ENCODE results near the gene CENPF.
"Not testable (repeated sequence)": the region's sequence is repeated elsewhere in the genome, so short reads cannot be mapped to it uniquely, and the experiment has no call there.

The CENPF gene

DNA sequence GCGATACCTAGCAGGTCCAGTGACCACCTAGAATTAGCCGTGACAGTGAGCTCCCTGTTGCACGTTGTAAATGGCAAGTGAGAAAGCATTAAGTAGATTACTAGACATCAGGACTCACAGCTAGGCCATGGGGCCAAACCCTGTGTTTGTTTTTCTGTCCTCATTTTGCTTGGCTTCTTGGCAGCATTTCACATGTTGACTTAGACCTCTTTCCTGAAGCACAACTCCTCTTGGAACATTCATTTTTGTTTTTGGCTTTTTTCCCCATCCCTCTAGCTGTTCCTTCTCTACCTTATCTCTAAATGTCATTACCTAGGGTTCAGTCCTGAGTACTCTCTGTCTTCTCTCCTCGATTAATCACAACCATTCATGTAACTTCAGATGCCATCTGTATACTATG is 34.7 kb upstream of the CENPF start:
- H3K27ac ChIP-seq = no peak overlapping the region
- TF ChIP-seq ZFX (IDR thresholded peaks at IDR 0.05; ENCODE audit: borderline replicate concordance) = no peak
- TF ChIP-seq, protein P1, sequence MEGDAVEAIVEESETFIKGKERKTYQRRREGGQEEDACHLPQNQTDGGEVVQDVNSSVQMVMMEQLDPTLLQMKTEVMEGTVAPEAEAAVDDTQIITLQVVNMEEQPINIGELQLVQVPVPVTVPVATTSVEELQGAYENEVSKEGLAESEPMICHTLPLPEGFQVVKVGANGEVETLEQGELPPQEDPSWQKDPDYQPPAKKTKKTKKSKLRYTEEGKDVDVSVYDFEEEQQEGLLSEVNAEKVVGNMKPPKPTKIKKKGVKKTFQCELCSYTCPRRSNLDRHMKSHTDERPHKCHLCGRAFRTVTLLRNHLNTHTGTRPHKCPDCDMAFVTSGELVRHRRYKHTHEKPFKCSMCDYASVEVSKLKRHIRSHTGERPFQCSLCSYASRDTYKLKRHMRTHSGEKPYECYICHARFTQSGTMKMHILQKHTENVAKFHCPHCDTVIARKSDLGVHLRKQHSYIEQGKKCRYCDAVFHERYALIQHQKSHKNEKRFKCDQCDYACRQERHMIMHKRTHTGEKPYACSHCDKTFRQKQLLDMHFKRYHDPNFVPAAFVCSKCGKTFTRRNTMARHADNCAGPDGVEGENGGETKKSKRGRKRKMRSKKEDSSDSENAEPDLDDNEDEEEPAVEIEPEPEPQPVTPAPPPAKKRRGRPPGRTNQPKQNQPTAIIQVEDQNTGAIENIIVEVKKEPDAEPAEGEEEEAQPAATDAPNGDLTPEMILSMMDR (IDR thresholded peaks at IDR 0.05) = no peak

DNA sequence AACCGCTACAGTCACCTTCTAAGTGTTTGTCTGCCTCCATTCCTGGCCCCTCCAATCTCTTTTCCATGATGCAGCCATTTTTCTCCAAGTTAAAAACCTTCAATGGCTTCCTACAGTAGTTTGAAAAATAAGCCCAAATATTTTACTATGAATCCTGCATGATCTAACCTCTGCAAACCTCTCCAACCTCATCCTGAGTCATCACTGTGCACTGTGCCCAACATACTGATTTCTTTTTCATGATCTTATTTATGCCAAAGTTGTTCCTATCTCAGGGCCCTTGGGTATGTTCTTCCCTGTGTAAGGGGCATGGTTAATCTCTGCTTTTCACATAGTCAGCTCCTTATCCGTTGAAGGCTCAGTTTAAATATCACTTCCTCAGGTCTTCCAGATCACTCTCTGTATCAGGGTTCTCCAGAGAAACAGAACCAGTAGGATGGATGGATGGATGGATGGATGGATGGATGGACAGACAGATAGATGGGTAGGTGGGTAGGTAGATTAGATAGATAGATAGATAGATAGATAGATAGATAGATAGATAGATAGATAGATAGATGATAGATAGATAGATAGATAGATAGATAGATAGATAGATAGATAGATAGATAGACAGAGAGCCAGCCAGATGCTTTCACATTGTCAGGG is 33.5 kb upstream of the CENPF start:
- no peak for TF ChIP-seq ZFX (IDR thresholded peaks at IDR 0.05; ENCODE audit: borderline replicate concordance)
- TF ChIP-seq, protein P1 (IDR thresholded peaks at IDR 0.05) = no peak

DNA sequence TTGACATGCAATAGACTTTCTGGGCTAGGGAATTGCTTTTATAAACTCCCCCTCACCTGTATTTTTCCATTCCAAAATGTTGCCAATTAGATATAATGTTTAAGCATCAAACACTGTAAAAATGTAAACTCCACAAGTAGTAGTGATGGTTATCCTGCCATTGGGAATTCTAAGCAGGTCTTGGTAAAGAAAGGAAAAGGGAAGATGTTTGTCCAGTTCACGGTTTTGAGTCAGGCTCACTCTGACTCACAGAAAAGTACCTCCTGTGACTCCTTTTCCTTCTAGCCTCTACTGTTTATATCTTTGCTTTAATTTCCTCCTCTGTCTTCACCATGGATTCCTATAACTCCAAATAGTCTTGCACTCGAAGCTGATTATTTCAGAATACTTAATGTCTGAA is 32.6 kb upstream of the CENPF start:
- no peak for TF ChIP-seq ZFX (IDR thresholded peaks at IDR 0.05; ENCODE audit: borderline replicate concordance)
- TF ChIP-seq, protein P1 (IDR thresholded peaks at IDR 0.05) = no peak
- H3K27ac ChIP-seq = no peak overlapping the region

More for the DNA sequence above, 33.5 kb upstream of the CENPF start:
- no peak overlapping the region for H3K27ac ChIP-seq

DNA sequence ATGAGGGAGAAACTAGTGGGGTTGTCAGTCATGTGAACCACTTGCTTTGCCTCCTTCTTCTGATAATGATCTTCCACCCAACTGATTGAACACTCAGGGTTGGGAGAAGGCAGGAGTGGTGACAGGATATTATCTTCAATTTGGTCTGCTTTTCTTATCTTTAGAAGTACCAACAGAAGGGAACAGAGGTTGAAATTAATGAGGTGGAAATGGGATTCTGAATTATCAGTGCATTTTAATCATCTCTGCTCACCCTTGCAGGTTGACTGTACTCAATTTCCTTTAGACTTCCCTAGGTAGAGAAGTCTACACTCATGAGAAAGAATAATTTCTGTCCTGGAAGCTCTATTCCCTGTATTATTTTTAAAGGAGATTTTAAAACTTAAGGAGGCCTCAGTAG is 31.7 kb upstream of the CENPF start:
- no peak for TF ChIP-seq ZFX (IDR thresholded peaks at IDR 0.05; ENCODE audit: borderline replicate concordance)
- TF ChIP-seq, protein P1 (IDR thresholded peaks at IDR 0.05) = no peak
- H3K27ac ChIP-seq = no peak overlapping the region

DNA sequence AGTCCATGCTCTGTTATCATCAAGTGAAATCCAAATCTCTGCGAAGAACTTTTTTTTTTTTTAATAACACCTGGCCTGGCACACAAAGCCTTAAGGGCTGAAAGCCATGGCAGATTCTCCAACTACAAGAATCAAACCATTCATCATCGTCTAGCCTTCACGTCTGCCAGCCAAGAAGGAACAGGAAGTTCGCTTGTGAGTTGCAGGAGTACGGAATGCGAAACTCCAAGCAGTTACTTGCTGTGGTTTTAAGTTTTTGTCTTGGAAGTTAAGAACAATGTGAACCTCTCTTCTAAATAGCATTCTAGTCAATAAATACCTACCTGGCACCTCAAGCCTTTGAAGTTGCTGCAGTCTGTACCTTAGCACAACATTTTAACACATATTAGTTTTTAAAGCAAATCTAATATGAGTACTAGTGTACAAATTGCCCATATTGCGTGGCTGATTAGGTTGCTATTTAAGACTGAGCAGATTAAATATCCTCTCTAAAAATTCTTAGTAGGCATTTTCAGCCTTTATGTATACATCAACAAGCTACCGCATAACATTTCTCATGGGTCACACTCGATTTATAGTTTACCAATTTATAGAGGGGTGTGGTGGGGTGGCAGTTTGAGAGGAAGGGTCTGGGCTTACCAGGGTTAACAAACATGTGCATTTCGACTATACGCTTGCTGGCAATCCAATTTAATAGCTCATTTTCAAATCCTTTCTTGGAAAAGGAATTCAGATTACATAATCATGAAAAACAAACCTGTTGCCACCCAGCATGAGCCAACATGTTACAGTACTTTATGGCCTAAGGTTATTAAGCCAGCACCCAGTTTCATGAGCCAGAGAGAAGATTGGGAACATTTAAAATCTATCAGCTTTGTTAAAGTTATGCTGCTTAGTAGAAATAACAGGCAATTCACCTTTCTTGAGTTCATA is 29.3 kb upstream of the CENPF start:
- H3K27ac ChIP-seq = no peak overlapping the region
- TF ChIP-seq, protein P1 (IDR thresholded peaks at IDR 0.05) = no peak
- TF ChIP-seq ZFX (IDR thresholded peaks at IDR 0.05; ENCODE audit: borderline replicate concordance) = no peak

DNA sequence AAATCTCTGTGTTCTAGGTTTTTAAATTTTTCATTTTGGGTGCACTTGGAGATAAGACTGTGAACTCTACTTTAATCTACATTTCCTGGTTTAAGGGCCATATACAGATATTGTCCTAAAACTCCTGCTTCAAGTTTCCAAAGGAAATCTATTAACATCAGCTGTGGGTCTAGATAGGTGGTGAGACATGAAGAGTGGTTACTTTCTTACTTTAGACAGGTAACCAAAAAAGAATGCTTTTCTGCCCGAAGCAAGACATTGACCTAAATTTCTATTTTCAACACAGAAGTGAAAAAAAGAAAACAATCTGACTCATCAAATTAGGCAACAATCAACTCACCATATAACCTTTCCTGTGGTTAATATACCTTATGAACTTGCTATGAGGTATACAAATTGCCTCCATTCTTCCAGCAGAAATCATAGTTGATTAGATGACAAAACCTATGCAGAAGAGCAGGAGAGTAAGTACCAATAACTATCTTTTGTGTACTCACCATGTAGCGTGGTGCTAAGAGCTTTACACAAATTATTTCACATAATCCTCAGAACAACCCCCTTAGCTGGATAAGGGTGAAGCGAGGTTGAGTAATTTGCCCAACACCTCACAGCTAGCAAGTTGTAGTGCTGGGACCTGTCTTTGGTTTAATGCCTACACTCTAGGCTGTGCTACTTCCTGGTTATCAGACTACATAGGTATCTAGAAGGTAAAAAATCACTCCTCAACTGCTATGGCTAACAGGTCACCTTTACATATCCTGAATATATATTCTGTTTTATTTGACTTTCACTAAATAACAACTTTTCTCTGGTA is 28.2 kb upstream of the CENPF start:
- no peak for TF ChIP-seq ZFX (IDR thresholded peaks at IDR 0.05; ENCODE audit: borderline replicate concordance)
- TF ChIP-seq, protein P1 (IDR thresholded peaks at IDR 0.05) = no peak
- H3K27ac ChIP-seq = no peak overlapping the region

DNA sequence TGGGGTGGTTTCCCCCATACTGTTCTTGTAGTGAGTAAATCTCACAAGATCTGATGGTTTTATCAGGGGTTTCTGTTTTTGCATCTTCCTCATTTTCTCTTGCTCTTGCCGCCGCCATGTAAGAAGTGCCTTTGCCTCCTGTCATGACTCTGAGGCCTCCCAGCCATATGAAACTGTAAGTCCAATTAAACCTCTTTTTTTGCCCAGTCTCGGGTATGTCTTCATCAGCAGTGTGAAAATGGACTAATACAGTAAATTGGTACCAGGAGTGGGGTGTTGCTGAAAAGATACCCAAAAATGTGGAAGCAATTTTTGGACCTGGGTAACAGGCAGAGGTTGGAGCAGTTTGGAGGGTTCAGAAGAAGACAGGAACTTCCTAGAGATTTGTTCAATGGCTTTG is 26.9 kb upstream of the CENPF start:
- H3K27ac ChIP-seq = not testable (repeated sequence)
